ENCODE measurements around the gene RNPC3.
"Not testable (repeated sequence)": the region's sequence is repeated elsewhere in the genome, so short reads cannot be mapped to it uniquely, and the experiment has no call there.

Gene RNPC3

DNA sequence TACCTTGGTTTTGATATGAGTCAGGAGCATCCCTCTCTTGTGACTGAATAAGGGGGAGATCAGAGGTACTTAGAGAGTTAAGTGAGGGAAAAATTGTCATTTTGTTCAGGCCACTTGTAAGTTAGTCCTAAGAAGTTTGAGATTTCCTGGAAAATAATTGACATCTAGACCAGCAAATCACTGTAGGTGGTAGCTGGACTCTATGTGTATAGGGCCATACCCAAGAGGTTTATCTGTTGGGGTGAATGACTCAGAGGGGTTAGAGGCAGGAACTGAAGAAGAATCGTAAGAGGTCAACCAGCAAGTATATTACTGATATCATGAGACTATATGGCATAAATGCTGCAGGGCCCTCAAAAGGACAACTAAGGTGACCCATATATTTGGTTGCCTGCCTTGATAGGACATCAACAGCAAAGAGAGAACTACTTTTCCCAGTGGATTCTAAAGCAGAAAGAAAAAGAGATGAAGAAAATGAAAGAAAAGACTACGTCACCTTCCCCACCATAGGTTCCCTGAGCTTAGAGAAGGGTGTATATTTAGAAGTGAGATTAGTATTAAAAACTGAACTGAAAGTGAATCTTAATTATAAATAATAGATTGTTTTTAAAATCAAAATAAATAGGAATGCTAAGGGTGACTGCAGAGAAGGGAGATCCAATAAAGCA is 8.0 kb upstream of the RNPC3 start:
- Histone ChIP-seq H3K27me3 (ENCODE audit: control insufficient read depth, insufficient read depth, low read length) (no peaks in the 10 kb centered on the region), H3K4me1 (ENCODE audit: control insufficient read depth, insufficient read depth, low read length) (peaks cover 5% of the 10 kb centered on the region), H3K36me3 (ENCODE audit: control insufficient read depth, insufficient read depth, low read length) (no peaks in the 10 kb centered on the region)

DNA sequence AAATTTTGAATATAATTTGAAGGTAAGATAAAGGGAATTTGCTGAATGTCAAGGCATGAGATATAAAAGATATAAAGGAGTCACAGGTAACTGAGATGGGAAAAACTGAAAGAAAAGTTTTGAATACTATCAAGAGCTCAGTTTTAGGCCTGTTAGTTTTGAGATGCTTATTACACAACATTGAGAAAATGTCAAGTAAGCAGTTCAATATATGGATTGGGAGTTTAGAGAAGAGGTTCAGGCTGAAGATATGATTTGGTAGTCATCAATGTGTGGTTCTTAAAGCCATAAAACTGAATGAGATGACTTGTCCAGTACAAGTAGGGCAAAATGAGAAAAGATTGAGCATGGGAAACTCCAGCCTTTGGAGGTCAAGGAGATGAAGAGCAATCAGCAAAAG is 4.7 kb upstream of the RNPC3 start:
- H3K4me1 ChIP-seq (ENCODE audit: control insufficient read depth, insufficient read depth, low read length): no peaks in the 10 kb centered on the region

More for the DNA sequence above, 8.0 kb upstream of the RNPC3 start:
- Histone ChIP-seq H3K4me3 (ENCODE audit: low read length) (no peak overlapping the region), H3K9ac (ENCODE audit: low read length) (no peak overlapping the region), H3K9me3 (ENCODE audit: control insufficient read depth, low read length) (no peaks in the 10 kb centered on the region)

DNA sequence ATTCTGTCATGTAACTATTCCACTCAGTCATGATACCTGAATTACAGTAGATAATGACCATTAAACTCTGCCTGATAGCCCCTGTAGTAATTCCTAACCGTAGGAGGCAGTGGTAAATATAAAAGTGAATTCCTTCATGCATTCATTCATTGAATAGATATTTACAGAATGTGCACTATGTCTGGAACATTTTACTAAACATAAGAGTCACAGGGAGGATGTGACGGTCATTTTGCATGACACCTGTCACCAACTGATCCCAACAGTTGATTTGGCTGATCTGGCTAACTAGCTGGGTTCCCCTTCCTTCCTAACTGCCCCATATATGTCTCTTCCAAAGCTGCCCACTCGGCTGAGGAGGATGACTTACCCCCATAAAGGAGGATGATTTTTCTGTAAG is 2.2 kb upstream of the RNPC3 start:
- H3K36me3 ChIP-seq (ENCODE audit: control insufficient read depth, insufficient read depth, low read length): no peaks in the 10 kb centered on the region
- H3K4me3 ChIP-seq (ENCODE audit: low read length): no peak overlapping the region
- H3K4me1 ChIP-seq (ENCODE audit: control insufficient read depth, insufficient read depth, low read length): peaks cover 5% of the 10 kb centered on the region
- H3K9me3 ChIP-seq (ENCODE audit: control insufficient read depth, low read length): no peaks in the 10 kb centered on the region
- H3K27me3 ChIP-seq (ENCODE audit: control insufficient read depth, insufficient read depth, low read length): no peaks in the 10 kb centered on the region
- H3K9ac ChIP-seq (ENCODE audit: low read length): no peak overlapping the region

More for the DNA sequence above, 4.7 kb upstream of the RNPC3 start:
- no peaks in the 10 kb centered on the region for H3K27me3 ChIP-seq (ENCODE audit: control insufficient read depth, insufficient read depth, low read length)
- no peak overlapping the region for H3K9ac ChIP-seq (ENCODE audit: low read length)
- H3K4me3 ChIP-seq (ENCODE audit: low read length): no peak overlapping the region
- H3K9me3 ChIP-seq (ENCODE audit: control insufficient read depth, low read length): no peaks in the 10 kb centered on the region
- H3K36me3 ChIP-seq (ENCODE audit: control insufficient read depth, insufficient read depth, low read length): no peaks in the 10 kb centered on the region

GRCh38 chr1:103525114-103525606 is 339 bp upstream of the RNPC3 start:
- Histone ChIP-seq H3K27me3 (ENCODE audit: control insufficient read depth, insufficient read depth, low read length) (no peaks in the 10 kb centered on the region), H3K9me3 (ENCODE audit: control insufficient read depth, low read length) (no peaks in the 10 kb centered on the region), H3K9ac (ENCODE audit: low read length) (no peak overlapping the region), H3K4me1 (ENCODE audit: control insufficient read depth, insufficient read depth, low read length) (peaks cover 6% of the 10 kb centered on the region), H3K36me3 (ENCODE audit: control insufficient read depth, insufficient read depth, low read length) (no peaks in the 10 kb centered on the region), H3K4me3 (ENCODE audit: low read length) (no peak overlapping the region)

DNA sequence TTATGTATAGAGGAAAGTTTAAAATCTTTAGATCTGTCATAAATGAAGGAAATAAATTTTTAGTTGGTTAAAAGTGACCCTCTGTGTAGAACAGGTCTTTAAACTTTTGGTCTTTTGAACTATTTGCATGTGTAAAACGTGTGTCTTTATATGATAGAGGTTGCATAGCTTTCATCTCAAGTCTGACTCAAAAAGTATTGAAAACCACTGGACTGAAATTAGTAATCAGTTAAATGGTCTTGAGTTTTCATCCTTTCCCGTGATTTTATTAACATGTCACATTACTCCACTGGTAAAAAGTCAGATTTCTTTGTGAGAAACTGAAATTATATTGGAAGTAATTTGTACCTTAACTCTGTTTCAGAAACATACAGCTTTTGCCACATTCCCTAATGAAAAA is 1.8 kb downstream of the RNPC3 start:
- Histone ChIP-seq H3K9me3 (ENCODE audit: control insufficient read depth, low read length) (no peaks in the 10 kb centered on the region), H3K27me3 (ENCODE audit: control insufficient read depth, insufficient read depth, low read length) (no peaks in the 10 kb centered on the region), H3K4me1 (ENCODE audit: control insufficient read depth, insufficient read depth, low read length) (peaks cover 6% of the 10 kb centered on the region), H3K9ac (ENCODE audit: low read length) (no peak overlapping the region), H3K36me3 (ENCODE audit: control insufficient read depth, insufficient read depth, low read length) (no peaks in the 10 kb centered on the region), H3K4me3 (ENCODE audit: low read length) (no peak overlapping the region)

- H3K4me1 ChIP-seq (ENCODE audit: control insufficient read depth, insufficient read depth, low read length): peaks cover 6% of the 10 kb centered on the region
Observed at GRCh38 chr1:103529746-103530145, 4.2 kb downstream of the RNPC3 start.

GRCh38 chr1:103538226-103538625 is 12.7 kb downstream of the RNPC3 start:
- Histone ChIP-seq H3K9ac (ENCODE audit: low read length) (no peak overlapping the region), H3K4me3 (ENCODE audit: low read length) (no peak overlapping the region), H3K36me3 (ENCODE audit: control insufficient read depth, insufficient read depth, low read length) (peaks cover 6% of the 10 kb centered on the region), H3K9me3 (ENCODE audit: control insufficient read depth, low read length) (no peaks in the 10 kb centered on the region), H3K27me3 (ENCODE audit: control insufficient read depth, insufficient read depth, low read length) (no peaks in the 10 kb centered on the region), H3K4me1 (ENCODE audit: control insufficient read depth, insufficient read depth, low read length) (no peaks in the 10 kb centered on the region)

More at GRCh38 chr1:103529746-103530145, 4.2 kb downstream of the RNPC3 start:
- no peaks in the 10 kb centered on the region for H3K9me3 ChIP-seq (ENCODE audit: control insufficient read depth, low read length)
- H3K9ac ChIP-seq (ENCODE audit: low read length): no peak overlapping the region
- no peaks in the 10 kb centered on the region for H3K36me3 ChIP-seq (ENCODE audit: control insufficient read depth, insufficient read depth, low read length)
- no peak overlapping the region for H3K4me3 ChIP-seq (ENCODE audit: low read length)
- H3K27me3 ChIP-seq (ENCODE audit: control insufficient read depth, insufficient read depth, low read length): no peaks in the 10 kb centered on the region

- Histone ChIP-seq H3K36me3 (ENCODE audit: control insufficient read depth, insufficient read depth, low read length) (peaks cover 6% of the 10 kb centered on the region), H3K9me3 (ENCODE audit: control insufficient read depth, low read length) (no peaks in the 10 kb centered on the region), H3K4me1 (ENCODE audit: control insufficient read depth, insufficient read depth, low read length) (no peaks in the 10 kb centered on the region), H3K4me3 (ENCODE audit: low read length) (no peak overlapping the region), H3K27me3 (ENCODE audit: control insufficient read depth, insufficient read depth, low read length) (no peaks in the 10 kb centered on the region), H3K9ac (ENCODE audit: low read length) (no peak overlapping the region)
Observed at GRCh38 chr1:103541431-103541830, 15.9 kb downstream of the RNPC3 start.

GRCh38 chr1:103546496-103546895 is 21.0 kb downstream of the RNPC3 start:
- no peak overlapping the region for H3K4me3 ChIP-seq (ENCODE audit: low read length)
- no peak overlapping the region for H3K9ac ChIP-seq (ENCODE audit: low read length)
- H3K27me3 ChIP-seq (ENCODE audit: control insufficient read depth, insufficient read depth, low read length): no peaks in the 10 kb centered on the region
- no peaks in the 10 kb centered on the region for H3K4me1 ChIP-seq (ENCODE audit: control insufficient read depth, insufficient read depth, low read length)
- no peaks in the 10 kb centered on the region for H3K36me3 ChIP-seq (ENCODE audit: control insufficient read depth, insufficient read depth, low read length)
- H3K9me3 ChIP-seq (ENCODE audit: control insufficient read depth, low read length): no peaks in the 10 kb centered on the region

GRCh38 chr1:103547840-103548239 is 22.3 kb downstream of the RNPC3 start:
- no peaks in the 10 kb centered on the region for H3K9me3 ChIP-seq (ENCODE audit: control insufficient read depth, low read length)
- H3K4me1 ChIP-seq (ENCODE audit: control insufficient read depth, insufficient read depth, low read length): no peaks in the 10 kb centered on the region
- no peak overlapping the region for H3K9ac ChIP-seq (ENCODE audit: low read length)
- no peaks in the 10 kb centered on the region for H3K27me3 ChIP-seq (ENCODE audit: control insufficient read depth, insufficient read depth, low read length)
- H3K4me3 ChIP-seq (ENCODE audit: low read length): no peak overlapping the region
- peaks cover 4% of the 10 kb centered on the region for H3K36me3 ChIP-seq (ENCODE audit: control insufficient read depth, insufficient read depth, low read length)

GRCh38 chr1:103560427-103560826 is 34.9 kb downstream of the RNPC3 start:
- no peaks in the 10 kb centered on the region for H3K9me3 ChIP-seq (ENCODE audit: control insufficient read depth, low read length)
- H3K4me3 ChIP-seq (ENCODE audit: low read length): no peak overlapping the region
- no peaks in the 10 kb centered on the region for H3K4me1 ChIP-seq (ENCODE audit: control insufficient read depth, insufficient read depth, low read length)
- H3K36me3 ChIP-seq (ENCODE audit: control insufficient read depth, insufficient read depth, low read length): no peaks in the 10 kb centered on the region
- H3K27me3 ChIP-seq (ENCODE audit: control insufficient read depth, insufficient read depth, low read length): no peaks in the 10 kb centered on the region
- no peak overlapping the region for H3K9ac ChIP-seq (ENCODE audit: low read length)

DNA sequence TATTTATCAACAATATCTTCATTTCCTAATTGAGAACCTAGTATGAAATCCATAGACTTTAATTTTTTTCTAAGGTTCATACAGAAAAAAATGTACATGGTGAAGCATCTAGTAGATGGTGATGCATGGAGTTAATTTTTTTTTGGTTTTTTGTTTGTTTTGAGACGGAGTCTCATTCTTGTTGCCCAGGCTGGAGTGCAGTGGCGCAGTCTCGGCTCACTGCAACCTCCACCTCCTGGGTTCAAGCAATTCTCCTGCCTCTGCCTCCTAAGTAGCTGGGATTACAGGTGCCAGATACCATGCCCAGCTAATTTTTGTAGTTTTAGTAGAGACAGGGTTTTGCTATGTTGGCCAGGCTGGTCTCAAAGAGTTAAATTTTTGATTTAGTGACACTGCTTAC is 35.6 kb downstream of the RNPC3 start:
- H3K27me3 ChIP-seq (ENCODE audit: control insufficient read depth, insufficient read depth, low read length); H3K4me3 ChIP-seq (ENCODE audit: low read length); H3K4me1 ChIP-seq (ENCODE audit: control insufficient read depth, insufficient read depth, low read length); H3K9ac ChIP-seq (ENCODE audit: low read length); H3K9me3 ChIP-seq (ENCODE audit: control insufficient read depth, low read length); H3K36me3 ChIP-seq (ENCODE audit: control insufficient read depth, insufficient read depth, low read length): not testable (repeated sequence)
